Measurements from ENCODE around the gene TSPO. TPM values are rescaled to one million over a fixed set of nuclear protein-coding genes. Genes with fewer than 3 reads are reported as not detected.
"Not testable (repeated sequence)": the region's sequence is repeated elsewhere in the genome, so short reads cannot be mapped to it uniquely, and the experiment has no call there.

Gene TSPO
- total RNA-seq, 1 experiment from 2014 or later = 195 TPM

DNA sequence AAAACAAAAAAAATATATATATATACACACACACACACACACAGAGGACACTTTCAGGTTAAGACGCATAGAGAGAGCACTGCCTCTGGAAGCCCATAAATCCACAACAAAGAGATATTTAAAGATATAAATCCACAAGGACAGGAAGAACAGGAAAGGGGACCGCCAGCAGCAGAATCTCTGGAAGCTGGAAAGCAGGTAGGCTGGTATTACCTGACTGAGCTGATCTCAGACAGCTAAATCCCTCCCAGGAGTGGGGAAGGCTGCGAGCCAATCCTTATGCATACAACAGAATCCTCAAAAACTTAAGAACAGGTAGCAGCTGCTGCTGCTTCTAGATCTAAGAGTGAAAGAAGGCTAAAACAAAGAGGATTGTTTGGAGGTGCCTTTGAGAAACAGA lies 6.4 kb upstream of the TSPO start:
- intact Hi-C loops (cut with micrococcal nuclease; ENCODE audit: unreplicated experiment) = no loop called here
- no peaks in the 10 kb centered on the region for H3K4me1 Mint-ChIP-seq (ENCODE audit: low read depth, unreplicated experiment)
- no peak overlapping the region for H3K4me3 Mint-ChIP-seq (ENCODE audit: low read depth, unreplicated experiment)
- TF ChIP-seq, protein P1, sequence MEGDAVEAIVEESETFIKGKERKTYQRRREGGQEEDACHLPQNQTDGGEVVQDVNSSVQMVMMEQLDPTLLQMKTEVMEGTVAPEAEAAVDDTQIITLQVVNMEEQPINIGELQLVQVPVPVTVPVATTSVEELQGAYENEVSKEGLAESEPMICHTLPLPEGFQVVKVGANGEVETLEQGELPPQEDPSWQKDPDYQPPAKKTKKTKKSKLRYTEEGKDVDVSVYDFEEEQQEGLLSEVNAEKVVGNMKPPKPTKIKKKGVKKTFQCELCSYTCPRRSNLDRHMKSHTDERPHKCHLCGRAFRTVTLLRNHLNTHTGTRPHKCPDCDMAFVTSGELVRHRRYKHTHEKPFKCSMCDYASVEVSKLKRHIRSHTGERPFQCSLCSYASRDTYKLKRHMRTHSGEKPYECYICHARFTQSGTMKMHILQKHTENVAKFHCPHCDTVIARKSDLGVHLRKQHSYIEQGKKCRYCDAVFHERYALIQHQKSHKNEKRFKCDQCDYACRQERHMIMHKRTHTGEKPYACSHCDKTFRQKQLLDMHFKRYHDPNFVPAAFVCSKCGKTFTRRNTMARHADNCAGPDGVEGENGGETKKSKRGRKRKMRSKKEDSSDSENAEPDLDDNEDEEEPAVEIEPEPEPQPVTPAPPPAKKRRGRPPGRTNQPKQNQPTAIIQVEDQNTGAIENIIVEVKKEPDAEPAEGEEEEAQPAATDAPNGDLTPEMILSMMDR (IDR thresholded peaks at IDR 0.05; ENCODE audit: unreplicated experiment) = no peak
- H3K27me3 Mint-ChIP-seq (ENCODE audit: unreplicated experiment) = no peaks in the 10 kb centered on the region
- peaks cover 31% of the 10 kb centered on the region for H3K36me3 Mint-ChIP-seq (ENCODE audit: insufficient read depth, unreplicated experiment)
- BruUV-seq (replicated peaks) = no TSS peak
- H3K27ac Mint-ChIP-seq (ENCODE audit: unreplicated experiment) = no peak overlapping the region
- no peaks in the 10 kb centered on the region for H3K9me3 Mint-ChIP-seq (ENCODE audit: low read depth, unreplicated experiment)
- no peak for DNase-seq
- CTCF ChIA-PET = no interaction called here

DNA sequence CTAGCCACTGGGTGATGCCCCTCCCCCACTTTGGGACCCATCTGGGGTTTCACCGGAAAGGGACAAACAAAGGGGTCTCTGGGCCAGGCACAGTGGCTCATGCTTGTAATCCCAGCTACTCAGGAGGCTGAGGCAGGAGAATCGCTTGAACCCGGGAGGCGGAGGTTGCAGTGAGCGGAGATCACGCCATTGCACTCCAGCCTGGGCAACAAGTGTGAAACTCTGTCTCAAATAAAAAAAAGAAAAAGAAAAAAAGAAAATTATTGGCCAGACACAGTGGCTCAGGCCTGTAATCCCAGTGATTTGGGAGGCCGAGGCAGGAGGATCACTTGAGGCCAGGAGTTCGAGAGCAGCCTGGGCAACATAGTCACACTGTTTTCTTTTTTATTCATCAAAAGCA lies 6.0 kb upstream of the TSPO start:
- BruUV-seq (replicated peaks); H3K4me3 Mint-ChIP-seq (ENCODE audit: low read depth, unreplicated experiment); H3K27ac Mint-ChIP-seq (ENCODE audit: unreplicated experiment); H3K9me3 Mint-ChIP-seq (ENCODE audit: low read depth, unreplicated experiment); DNase-seq; H3K27me3 Mint-ChIP-seq (ENCODE audit: unreplicated experiment); intact Hi-C loops (cut with micrococcal nuclease; ENCODE audit: unreplicated experiment); H3K4me1 Mint-ChIP-seq (ENCODE audit: low read depth, unreplicated experiment): not testable (repeated sequence)
- peaks cover 30% of the 10 kb centered on the region for H3K36me3 Mint-ChIP-seq (ENCODE audit: insufficient read depth, unreplicated experiment)
- CTCF ChIA-PET = interaction anchor here (0.7 kb wide), 1 partner anchor 40 kb away, joined by 3 read pairs; no protein-coding TSS in a partner anchor

DNA sequence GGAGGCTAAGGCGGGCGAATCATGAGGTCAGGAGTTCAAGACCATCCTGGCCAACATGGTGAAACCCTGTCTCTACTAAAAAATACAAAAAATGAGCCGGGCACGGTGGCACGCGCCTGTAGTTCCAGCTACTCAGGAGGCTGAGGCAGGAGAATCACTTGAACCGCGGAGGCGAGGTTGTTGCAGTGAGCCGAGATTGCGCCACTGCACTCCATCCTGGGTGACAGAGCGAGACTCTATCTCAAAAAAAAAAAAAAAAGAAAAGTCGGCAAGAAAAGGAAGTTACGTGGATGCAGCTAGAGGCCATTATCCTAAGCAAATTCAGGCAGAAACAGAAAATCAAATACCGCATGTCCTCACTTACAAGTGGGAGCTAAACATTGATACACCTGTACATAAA lies 5.0 kb upstream of the TSPO start:
- H3K27me3 Mint-ChIP-seq (ENCODE audit: unreplicated experiment); H3K4me3 Mint-ChIP-seq (ENCODE audit: low read depth, unreplicated experiment); H3K27ac Mint-ChIP-seq (ENCODE audit: unreplicated experiment); H3K4me1 Mint-ChIP-seq (ENCODE audit: low read depth, unreplicated experiment); H3K9me3 Mint-ChIP-seq (ENCODE audit: low read depth, unreplicated experiment); intact Hi-C loops (cut with micrococcal nuclease; ENCODE audit: unreplicated experiment); DNase-seq; BruUV-seq (replicated peaks): not testable (repeated sequence)
- H3K36me3 Mint-ChIP-seq (ENCODE audit: insufficient read depth, unreplicated experiment) = peaks cover 35% of the 10 kb centered on the region
- CTCF ChIA-PET = interaction anchor here (0.7 kb wide), 4 partner anchors 33 to 492 kb away, joined by 3 to 8 read pairs (median 6); no protein-coding TSS in a partner anchor

DNA sequence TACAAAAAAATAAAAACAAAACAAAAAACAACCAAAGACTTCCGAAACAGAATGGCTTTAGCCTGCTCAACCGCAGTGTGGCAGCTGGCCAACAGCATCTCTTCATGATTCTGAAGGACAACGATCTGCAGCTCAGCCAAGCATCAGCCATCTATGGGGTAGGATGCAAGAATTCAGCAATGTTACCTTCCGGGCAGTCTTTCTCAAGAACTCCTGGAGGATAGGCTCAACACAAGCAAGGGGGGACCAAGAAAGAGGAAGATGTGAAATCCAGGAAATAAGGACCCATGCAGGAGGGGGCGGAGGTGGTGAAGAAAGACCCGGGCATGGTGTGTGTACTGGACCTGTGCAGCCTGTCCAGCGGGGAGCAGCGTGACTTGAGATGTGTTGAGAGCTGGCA lies 3.5 kb upstream of the TSPO start:
- Mint-ChIP-seq H3K27me3 (ENCODE audit: unreplicated experiment) (no peaks in the 10 kb centered on the region), H3K4me1 (ENCODE audit: low read depth, unreplicated experiment) (peaks cover 3% of the 10 kb centered on the region), H3K27ac (ENCODE audit: unreplicated experiment) (no peak overlapping the region), H3K36me3 (ENCODE audit: insufficient read depth, unreplicated experiment) (peaks cover 39% of the 10 kb centered on the region), H3K4me3 (ENCODE audit: low read depth, unreplicated experiment) (no peak overlapping the region), H3K9me3 (ENCODE audit: low read depth, unreplicated experiment) (no peaks in the 10 kb centered on the region)
- DNase-seq = no peak
- CTCF ChIA-PET = interaction anchor here (0.7 kb wide), 1 partner anchor 26 kb away, joined by 4 read pairs; no protein-coding TSS in a partner anchor
- no TSS peak for BruUV-seq (replicated peaks)
- intact Hi-C loops (cut with micrococcal nuclease; ENCODE audit: unreplicated experiment) = no loop called here
- TF ChIP-seq, protein P1 (IDR thresholded peaks at IDR 0.05; ENCODE audit: unreplicated experiment) = no peak

DNA sequence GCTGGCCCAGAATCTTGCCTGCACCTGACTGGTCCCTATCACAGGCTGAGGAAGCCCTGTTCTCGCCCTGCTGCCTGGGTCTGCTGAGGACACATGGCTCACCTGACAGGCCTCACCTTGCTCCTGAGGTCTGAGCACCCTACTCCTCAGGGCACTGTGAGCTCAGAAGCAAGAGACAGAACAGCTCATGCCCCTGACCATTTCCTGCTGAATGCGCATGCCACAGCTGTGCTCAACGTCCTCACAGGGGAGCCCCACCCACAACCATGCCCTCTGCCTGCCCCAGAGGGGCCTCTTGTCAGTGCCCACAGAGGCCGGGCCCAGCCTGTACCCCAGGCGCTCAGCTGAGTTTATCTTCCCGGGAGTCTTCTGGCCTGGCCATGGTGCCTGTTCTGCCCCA lies 2.8 kb upstream of the TSPO start:
- Mint-ChIP-seq H3K27me3 (ENCODE audit: unreplicated experiment) (no peaks in the 10 kb centered on the region), H3K9me3 (ENCODE audit: low read depth, unreplicated experiment) (no peaks in the 10 kb centered on the region), H3K4me3 (ENCODE audit: low read depth, unreplicated experiment) (no peak overlapping the region), H3K27ac (ENCODE audit: unreplicated experiment) (no peak overlapping the region), H3K36me3 (ENCODE audit: insufficient read depth, unreplicated experiment) (peaks cover 35% of the 10 kb centered on the region), H3K4me1 (ENCODE audit: low read depth, unreplicated experiment) (peaks cover 8% of the 10 kb centered on the region)
- TF ChIP-seq, protein P1 (IDR thresholded peaks at IDR 0.05; ENCODE audit: unreplicated experiment) = no peak
- CTCF ChIA-PET = interaction anchor here (0.6 kb wide), 1 partner anchor 9 kb away, joined by 4 read pairs; no protein-coding TSS in a partner anchor
- no TSS peak for BruUV-seq (replicated peaks)
- intact Hi-C loops (cut with micrococcal nuclease; ENCODE audit: unreplicated experiment) = no loop called here
- DNase-seq = no peak
